NCI-H526 (cell line): ENCODE measurements around the gene TSPAN18.

Source experiments
- DNase-seq, 2 experiments: peaks; one replicate each; lab custom pipeline; 2025; lab: John Stamatoyannopoulos, UW

The TSPAN18 gene

DNA sequence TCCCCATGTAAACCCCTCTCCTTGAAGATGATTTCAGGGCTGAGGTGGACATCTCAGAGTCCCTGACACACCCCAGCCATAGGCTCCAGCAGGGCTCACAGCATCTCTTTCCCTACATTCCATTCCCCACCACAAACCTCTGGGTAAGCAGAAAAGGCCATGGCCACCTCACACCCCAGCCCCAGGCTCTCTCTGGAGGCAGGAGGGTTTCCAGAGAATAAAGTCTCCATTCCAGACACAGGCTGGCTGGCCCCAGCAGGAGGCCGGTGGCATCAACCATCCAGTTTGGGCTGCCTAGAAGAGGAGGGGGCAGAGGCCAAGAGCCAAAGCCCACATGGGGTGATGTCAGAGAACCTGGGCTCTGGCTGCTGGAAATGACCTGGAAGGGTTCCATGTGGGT, 162.5 kb downstream of the TSPAN18 start:
- DNase-seq: no peak

DNA sequence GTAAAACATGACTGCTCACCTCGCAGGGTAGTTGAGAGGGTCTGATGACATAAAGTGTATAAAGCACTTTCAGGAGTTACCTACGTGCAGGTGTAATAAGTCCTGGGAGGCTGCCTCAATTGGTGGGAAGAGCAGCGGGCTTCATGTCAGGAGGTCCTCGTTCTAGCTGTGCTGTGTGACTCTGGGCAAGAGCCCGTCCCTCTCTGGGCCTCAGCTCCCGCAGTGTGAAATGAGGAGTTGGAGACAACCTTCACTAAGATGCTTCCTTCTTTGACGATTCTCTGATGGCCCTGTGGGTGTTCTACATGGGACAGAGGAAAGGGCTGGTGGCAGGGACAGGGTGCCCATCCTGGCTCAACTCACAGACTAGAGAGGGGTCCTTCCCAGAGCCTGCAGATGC, 166.1 kb downstream of the TSPAN18 start:
- no peak for DNase-seq

DNA sequence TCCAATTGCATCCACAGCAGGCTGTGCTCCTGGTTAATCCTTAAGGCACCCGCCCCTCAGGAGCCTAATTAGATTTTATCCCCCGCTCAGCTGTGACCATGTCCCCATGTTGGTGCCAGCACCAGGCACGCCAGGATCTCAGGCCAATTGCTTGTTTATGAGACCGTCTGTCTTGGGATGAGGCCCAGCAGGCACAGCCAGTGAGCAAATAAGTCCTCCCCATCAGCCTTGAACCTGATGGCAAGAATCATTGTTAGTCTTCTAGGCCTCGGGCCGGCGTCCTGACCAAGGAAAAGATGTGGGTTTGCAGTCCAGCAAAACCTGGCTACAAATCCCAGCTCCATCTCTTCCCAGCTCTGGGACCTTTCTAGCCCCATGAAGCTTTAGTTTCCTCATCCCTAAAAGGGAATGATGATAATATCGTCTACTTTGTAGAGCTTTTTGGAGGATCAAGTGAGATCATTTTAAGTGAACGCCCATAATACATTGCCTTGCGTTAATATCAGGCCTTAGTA, 166.6 kb downstream of the TSPAN18 start:
- no peak for DNase-seq

DNA sequence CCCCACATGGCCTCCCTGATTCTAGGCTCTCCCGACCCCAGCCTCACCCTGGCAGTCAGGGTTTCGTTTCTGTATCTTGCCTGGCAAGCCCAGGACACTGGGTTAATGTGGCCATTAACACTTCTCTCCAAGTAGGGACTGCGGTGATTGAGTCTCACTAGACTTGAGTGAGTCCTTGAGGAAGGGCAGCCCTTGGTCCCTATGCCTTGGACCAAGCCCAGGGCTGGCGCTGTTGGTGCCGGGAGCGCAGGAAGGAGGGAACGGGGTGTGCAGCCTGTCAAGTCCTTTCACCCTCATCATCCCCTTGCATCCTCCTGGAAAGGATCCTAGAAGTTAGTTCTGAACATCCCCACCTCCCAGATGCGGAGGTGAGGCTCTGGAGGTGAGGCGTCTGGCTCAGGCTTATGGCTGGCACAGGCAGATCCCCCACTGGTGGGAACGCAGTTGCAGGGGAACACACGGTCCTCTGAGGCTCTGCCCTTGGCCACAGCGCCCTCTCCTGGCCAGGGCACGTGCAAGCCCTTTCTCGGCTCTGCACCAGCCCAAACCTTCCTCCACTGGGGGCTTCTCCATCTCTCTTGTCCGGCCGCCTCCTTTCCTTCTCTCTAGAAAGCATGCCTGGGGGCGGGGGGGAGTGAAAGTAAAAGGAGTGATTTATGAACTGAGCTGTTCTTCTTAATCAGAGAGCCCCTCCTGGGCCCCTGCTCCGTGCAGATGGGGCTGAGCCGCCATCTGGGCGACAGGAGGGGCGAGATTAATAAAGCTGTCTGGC, 167.3 kb downstream of the TSPAN18 start:
- DNase-seq: peak; percentile 35 to 90

DNA sequence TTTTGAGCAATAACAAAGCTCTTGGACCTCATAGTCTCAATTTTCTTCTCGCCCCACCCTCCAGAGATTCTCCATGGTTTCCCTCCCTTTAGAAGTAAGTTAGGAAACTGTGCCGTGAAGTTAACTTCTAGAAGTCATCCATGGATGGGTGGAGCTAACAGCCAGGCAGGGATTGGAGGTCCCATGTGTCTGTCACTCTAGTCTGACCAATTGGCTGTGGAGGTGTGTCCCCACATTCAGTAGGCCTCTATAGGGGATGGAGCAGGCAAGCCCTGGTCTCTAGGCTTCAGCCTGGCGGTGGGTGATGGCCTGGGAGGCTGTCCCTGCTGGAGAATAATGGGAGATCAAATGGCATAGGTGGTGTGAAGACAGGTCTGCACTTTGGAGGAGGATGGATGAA, 173.2 kb downstream of the TSPAN18 start:
- peak in 1 of 2 experiments; percentile 44 for DNase-seq

DNA sequence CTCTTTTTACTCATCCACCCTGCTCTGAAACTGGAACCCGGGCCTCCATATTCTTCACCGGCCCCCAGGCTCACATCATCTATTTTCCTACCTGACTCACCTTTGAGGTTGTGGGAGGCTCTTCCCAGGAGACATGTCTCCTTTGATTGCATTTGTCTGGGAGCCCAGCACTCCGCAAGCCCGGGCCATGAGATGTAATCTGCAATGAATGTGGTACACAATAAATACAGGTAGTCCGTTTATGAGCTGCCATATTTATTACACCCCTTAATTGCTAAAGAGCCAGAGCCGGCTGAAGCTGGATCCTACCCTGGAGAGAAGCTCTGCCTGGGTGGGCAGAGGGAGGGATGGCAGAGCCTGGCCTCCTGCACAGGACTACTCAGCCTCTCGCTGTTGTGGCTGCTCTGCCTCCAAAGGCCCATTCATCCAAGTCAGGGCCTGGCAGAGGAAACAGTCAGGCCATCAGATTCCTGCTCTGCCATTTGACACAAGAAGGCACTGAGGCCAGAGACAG, 174.4 kb downstream of the TSPAN18 start:
- no peak for DNase-seq

DNA sequence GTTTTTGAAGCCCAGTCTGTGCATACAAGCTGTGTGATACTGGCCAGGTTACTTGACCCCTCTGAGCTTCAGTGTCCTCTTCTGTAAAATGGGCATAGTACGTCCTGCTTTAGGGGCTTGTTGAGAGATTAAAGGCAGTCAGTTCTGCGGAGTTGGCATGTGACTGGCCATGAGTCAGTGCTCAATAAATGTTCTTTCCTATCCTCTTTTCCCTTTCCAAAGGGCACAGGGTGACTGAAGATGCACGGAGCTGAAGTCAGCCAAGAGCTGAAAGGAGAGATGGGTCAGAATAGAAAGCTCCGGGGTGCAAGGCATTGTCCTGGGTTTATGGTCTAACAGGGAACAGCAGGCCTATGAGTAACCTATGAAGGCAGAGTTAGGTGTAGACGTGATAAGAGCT, 175.0 kb downstream of the TSPAN18 start:
- no peak for DNase-seq

DNA sequence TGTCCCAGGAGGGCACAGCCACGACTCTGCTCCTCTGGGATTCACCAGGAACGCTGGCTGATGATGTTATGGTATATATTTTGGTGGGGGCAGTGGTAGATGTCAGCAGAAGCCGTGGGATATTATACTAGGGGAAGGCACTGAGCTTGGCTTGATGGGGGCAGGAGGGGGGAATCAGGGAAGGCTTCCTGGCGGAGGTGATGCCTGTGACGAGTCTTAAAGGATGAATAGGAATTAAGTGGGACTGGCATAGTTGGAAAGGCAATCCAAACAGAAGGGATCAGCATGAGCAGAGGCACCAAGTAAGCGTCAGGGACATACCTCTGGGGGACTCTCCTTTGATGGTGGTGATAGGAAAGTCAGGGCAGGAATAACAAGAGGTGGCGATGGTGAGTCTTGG, 176.3 kb downstream of the TSPAN18 start:
- no peak for DNase-seq

DNA sequence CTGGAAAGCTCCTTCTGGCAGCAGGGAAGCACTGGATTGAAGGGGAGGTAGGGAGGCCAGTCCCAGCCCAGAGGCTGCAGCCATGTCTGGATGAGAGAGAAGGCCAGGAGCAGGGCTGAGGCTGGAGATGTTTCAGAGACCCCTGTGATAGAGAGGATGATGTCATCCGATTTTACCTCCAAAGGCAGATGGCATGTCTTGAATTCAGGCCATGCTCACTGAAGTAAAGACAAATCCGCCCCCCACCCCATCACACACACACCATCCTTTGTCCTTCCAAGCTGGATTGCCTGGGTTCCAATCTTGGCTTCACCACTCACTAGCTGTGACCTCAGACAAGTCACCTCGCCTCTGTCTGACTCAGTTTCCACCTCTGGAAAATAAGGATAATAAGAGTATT, 176.8 kb downstream of the TSPAN18 start:
- DNase-seq: no peak

DNA sequence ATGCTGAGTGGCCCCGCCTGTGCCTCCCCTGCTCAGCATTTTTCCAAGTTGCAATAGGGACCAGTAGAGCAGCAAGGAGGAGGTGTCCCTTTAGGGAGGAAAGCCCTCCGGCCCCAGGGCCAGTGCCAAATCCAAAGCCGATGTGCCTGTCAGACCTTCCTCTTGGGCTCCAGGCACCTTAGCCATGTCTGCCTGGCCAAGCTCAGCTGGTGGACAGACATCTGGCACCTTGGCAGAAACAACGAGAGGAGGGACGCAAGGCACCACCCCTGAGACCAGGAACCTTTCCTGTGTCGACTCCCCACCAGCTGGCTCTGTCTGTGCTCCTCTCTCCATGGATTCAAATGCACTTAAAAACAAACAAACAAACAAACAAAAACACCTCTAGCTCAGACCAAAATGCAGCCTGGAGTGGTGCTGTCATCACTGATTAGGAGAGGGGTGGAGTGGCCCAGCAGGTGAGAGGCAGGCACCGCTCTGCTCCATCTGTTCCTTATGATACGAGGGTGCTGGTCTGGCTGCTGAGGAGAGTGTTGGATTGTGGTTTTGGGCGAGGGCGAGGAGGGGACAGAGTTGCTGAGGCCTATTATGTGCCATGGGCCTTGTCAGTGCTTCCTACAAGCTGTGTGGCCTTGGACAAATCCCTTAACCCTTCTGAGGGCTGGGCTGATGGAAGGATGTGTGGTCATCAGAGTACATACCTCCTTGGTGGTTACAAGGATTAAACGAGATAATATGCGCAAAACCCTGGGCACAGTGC, 177.7 kb downstream of the TSPAN18 start:
- DNase-seq: no peak

DNA sequence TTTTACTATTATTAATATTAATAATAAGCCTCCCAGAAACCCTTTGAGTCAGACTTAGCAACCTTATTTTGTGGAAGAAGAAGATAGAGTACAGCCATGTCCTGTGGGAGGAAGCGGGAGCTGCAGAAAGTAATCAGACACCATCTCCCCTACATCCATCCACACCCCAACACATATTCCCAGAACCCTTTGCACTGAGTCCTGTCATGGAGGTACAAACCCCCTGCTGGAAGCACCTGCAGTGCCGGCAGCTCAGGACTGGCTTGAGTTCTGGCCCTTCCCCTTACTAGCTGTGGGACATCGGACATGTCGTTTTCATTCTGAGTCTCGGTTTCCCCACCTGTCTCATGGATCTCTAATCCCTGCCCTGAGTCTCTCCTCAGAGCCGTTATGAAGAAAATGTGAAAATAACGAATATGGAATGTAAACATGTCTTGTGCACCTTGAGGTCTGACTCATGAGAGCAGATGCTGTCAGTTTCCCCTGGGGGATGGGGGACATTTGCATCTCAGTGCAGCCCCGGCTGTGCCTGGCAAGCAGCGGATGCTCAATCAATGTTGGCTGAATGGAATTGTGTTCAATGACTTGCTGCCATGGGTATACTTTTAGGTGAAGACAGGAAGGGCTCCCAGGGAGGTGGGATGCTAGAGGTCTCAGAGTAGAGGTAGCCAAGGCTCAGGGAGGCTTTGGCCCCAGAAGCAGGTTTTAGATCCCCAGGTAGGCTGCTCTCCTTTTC, 178.5 kb downstream of the TSPAN18 start:
- peak; percentile 30 to 77 for DNase-seq

DNA sequence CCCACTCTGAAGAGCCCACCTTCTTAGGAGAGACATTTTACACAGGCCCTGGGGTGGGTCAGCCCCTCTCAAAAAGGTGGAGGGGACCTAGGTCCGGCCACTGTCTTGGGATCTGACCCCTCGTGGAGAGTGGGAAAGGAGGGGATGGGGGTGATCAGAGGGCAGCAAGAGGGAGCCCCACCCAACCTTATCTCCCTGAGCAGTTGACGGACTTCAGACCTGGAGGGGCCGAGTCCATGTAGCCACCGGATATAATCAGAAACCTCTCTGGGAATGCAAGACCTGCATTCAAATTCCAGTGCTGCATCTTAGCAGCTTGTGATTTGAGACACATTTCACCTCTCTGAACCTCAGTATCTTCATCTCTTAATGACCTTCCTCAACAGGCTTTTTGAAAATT, 179.9 kb downstream of the TSPAN18 start:
- no peak for DNase-seq

DNA sequence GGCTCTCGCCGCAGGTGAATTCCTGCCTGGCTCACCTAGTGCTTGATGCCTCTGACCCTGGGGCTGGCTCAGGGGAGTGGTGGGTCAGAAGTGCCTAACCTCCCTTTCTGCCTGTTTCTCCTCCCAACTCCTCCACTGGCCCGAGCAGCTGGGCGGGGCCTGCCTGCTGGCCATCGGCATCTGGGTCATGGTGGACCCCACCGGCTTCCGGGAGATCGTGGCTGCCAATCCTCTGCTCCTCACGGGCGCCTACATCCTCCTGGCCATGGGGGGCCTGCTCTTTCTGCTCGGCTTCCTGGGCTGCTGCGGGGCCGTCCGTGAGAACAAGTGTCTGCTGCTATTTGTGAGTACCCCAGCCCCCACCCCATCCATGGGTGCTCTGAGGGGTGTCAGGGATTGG, 182.8 kb downstream of the TSPAN18 start:
- no peak for DNase-seq

DNA sequence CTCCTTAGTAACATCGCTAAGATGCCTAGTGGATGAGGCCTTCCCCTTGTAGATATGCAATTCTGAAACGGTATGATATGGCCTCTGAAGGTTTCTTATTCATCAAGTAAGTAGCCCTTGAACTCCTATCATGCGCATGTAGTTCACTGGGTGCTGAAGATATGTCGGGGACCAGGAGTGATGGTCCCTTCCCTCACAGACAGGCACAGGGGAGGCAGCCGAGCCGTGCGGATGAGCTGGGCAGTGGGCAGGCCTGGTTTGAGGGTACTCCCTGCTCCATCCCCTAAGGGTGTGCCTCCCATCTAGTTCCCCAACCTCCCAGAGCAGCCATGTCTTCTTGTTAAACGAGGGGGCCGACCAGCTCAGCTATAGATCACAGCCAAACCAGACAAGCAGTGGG, 183.8 kb downstream of the TSPAN18 start:
- DNase-seq: no peak

DNA sequence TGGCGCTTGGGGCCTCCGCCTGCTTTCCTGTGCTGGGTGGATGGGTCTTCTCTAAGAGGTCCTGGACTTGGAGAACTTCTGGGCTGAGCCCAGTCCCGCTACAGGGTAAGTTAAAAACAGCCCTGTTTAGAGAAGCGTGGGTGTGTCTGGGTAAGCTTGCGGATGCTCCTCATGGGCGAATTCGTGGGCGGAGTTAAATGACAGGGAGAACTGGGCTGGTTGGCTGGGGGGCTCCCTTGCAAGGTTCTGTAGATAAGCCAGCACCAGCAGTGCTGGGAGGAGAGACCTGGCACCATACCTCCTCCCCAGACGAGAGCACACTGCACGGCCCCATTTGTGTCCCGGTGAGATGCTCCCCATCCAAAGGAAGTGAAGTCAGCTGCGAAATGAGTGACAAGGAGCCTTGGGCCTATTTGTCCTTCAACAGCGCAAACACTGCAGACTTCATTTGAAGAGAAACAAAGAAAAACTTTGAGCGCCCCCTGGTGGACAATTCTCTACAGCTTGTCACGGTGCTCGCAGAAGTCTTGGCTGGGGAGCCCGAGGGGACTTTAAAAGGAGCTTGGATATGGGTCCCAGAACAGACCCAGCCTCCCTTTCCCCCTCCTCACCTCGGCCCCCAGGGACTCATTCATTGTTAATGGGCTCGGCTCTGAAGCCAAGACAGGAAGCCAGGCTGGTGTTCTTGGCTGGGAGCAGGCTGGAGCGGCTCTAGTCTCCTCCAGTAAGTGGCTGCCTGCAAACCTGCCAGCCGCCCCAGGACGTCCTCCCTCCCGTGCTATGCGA, 184.5 kb downstream of the TSPAN18 start:
- peak; percentile 84 to 95 for DNase-seq

DNA sequence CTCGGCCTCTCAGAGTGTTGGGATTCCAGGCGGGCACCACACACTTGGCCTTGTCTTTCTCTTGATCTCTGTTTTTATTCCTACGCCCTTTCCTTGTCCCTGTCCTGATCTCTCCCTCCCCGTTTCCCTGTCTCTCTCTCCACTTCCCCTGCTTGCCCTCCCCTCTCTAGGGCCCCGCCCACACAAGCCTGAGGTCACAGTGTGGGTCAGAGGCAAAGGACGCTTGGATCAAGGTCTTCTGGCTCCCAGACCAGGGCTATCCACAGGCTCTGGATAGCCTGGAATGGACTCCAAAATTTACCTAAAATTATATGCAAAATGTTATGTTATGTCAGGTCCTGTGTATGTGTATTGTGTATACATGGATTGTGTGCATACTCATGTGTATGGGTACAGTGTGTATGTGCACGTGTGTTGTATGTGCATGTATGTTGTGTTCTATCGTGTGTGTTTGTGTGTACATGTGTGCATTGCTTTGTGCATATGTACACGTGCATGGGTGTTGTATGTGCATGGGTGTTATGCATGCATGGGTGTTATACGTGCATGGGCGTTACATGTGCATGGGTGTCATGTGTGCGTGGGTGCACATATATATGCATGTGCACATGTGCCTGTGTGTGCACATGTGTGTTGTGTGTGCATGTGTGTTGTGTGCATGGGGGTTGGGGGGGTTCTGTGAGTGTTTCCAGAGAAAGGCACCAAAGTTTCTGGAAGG, 185.7 kb downstream of the TSPAN18 start:
- DNase-seq: no peak

DNA sequence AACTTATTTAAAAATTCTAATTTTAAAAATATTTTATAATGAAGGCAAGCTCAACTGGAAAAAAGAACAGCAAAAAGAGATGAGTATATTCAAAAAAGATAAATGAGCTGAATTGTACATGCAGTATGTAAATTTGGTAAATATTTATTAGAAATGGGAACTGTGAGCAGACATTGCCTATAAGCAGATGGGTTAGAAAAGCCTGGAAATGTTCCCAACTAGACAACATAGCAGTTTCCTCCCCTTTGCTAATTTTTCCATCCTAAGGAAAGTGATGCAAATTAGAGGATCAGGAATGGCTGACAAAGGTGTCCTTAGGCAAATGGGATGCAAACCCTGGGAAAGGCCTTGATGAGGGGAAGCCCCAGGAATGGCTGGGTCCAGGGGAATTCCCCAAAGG, 186.7 kb downstream of the TSPAN18 start:
- peak; percentile 95 to 97 for DNase-seq

DNA sequence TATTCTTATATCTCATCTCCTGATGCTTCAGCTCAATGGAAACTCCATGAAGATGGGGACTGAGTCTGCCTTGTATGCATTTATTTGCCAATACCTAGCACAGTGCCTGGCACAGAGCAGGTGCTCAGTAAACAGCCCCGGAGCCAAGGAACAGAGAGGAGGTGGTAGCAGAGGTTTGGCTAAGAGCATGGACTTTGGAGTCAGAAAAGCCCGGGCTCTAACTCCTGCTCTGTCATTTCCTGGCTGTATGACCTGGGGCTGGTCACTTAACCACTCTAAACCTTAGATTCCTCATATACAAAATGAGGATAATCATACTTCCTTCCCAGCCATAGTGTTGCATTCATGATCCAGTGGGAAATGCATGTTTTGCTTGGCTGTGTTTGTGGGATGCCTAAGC, 187.3 kb downstream of the TSPAN18 start:
- peak in 1 of 2 experiments; percentile 32 for DNase-seq

DNA sequence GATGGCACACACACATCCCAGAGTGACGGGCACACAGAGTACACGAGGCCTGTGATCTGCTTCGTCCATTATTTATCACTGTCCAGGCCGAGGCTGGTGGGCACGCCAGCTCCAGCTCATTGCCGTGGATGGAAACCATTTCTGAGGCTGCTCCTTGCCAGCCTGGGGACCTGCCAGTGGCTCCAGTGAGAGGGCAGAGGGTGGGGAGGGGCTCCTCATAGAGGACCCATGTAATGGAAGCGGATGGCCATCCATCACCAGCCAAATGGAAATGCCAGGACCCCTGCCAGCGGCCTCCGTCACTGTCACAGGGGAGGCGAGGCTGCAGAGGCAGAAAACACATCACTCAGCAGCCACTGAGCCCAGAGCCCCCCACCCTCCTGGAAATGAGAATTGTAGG, 188.2 kb downstream of the TSPAN18 start:
- no peak for DNase-seq

DNA sequence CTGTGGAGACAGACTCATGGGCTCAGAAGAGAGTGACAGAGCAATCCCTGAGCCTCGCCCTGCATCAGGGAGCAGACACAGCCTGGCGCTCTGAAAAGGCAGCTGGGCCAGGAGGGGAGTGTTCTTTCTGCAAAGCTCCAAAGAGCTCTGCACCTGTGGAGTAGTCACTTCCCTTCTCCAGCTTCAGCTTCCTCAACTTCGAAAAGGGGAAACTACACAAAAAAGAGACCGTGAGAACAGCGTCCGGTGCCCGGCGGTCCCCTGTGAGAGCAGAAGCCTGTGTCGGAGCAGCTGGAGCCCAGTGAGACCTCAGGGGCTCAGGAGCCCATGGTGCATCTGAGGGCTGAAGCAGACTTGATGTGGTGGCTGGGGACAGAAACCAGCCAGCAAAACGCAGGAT, 188.9 kb downstream of the TSPAN18 start:
- no peak for DNase-seq

DNA sequence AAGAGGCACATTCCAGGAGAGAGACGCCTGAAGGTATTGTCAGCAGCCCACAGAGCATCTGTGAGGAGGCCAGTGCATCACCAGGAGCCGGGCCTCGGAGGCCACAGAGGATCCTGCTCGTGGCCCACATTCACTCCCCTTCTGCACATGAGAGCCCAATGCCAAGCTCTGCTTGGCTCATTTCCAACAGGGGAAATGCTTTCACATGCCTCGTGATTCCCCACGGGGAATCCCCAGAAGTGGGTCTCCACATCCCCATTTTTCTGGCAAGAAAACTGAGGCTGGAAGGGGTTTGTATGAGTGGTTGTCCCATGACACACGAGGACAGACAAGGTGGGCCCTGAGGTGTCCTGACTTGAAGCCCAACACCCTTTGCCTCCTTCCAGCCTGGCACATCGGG, 189.6 kb downstream of the TSPAN18 start:
- no peak for DNase-seq
